ENCODE measurements around the gene MAL. TPM values are rescaled to one million over a fixed set of nuclear protein-coding genes. Genes with fewer than 3 reads are reported as not detected.

Gene MAL
- total RNA-seq, 1 donor: not detected

DNA sequence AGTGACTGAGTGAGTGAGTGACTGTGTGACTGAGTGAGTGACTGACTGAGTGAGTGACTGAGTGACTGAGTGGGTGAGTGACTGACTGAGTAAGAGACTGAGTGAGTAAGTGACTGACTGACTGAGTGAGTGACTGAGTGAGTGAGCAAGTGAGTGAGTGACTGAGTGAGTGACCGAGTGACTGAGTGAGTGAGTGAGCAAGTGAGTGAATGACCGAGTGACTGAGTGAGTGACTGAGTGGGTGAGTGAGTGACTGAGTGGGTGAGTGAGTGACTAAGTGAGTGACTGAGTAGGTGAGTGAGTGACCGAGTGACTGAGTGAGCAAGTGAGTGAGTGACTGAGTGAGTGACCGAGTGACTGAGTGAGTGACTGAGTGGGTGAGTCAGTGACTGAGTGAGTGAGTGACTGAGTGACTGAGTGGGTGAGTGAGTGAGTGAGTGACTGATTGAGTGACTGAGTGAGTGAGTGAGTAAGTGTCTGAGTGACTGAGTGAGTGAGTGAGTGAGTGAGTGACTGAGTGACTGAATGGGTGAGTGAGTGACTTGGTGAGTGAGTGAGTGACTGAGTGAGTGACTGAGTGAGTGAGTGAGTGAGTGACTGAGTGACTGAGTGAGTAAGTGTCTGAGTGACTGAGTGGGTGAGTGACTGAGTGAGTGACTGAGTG, 13.3 kb downstream of the MAL start:
- Histone ChIP-seq H3K4me1 (ENCODE audit: insufficient read depth, low read length) (peaks cover 3% of the 10 kb centered on the region), H3K27ac (ENCODE audit: low read depth, low read length) (no peak overlapping the region), H3K27me3 (ENCODE audit: insufficient read depth, low read length) (peaks cover 4% of the 10 kb centered on the region), H3K36me3 (ENCODE audit: insufficient read depth, low read length) (no peaks in the 10 kb centered on the region), H3K4me3 (ENCODE audit: insufficient read depth, low read length) (no peak overlapping the region), H2AFZ (ENCODE audit: low read length) (no peak overlapping the region), H4K20me1 (ENCODE audit: insufficient read depth, low read length) (no peaks in the 10 kb centered on the region), H3K4me2 (ENCODE audit: insufficient read depth, low read length) (no peak overlapping the region), H3K79me2 (ENCODE audit: insufficient read depth, low read length) (no peaks in the 10 kb centered on the region), H3K9me3 (ENCODE audit: low read depth, low read length) (no peaks in the 10 kb centered on the region)
- no peak for DNase-seq (ENCODE audit: insufficient read length, low spot score, missing footprints)
- no peak for TF ChIP-seq CTCF (IDR thresholded peaks at IDR 0.05; ENCODE audit: extremely low read depth, low read depth, low read length)

DNA sequence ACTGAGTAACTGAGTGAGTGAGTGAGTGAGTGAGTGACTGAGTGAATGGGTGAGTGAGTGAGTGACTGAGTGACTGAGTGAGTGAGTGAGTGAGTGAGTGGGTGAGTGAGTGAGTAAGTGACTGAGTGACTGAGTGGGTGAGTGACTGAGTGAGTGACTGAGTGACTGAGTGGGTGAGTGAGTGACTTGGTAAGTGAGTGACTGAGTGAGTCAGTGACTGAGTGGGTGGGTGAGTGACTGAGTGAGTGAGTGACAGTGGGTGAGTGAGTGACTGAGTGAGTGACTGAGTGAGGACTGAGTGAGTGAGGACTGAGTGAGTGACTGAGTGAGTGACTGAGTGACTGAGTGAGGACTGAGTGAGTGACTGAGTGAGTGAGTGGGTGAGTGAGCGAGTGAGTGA, 13.9 kb downstream of the MAL start:
- DNase-seq (ENCODE audit: insufficient read length, low spot score, missing footprints): no peak
- Histone ChIP-seq H3K27ac (ENCODE audit: low read depth, low read length) (no peak overlapping the region), H3K36me3 (ENCODE audit: insufficient read depth, low read length) (no peaks in the 10 kb centered on the region), H3K4me3 (ENCODE audit: insufficient read depth, low read length) (no peak overlapping the region), H3K9me3 (ENCODE audit: low read depth, low read length) (no peaks in the 10 kb centered on the region), H3K79me2 (ENCODE audit: insufficient read depth, low read length) (no peaks in the 10 kb centered on the region), H4K20me1 (ENCODE audit: insufficient read depth, low read length) (no peaks in the 10 kb centered on the region), H3K27me3 (ENCODE audit: insufficient read depth, low read length) (peaks cover 4% of the 10 kb centered on the region), H3K4me1 (ENCODE audit: insufficient read depth, low read length) (peaks cover 3% of the 10 kb centered on the region), H2AFZ (ENCODE audit: low read length) (no peak overlapping the region), H3K4me2 (ENCODE audit: insufficient read depth, low read length) (no peak overlapping the region)
- TF ChIP-seq CTCF (IDR thresholded peaks at IDR 0.05; ENCODE audit: extremely low read depth, low read depth, low read length): no peak

DNA sequence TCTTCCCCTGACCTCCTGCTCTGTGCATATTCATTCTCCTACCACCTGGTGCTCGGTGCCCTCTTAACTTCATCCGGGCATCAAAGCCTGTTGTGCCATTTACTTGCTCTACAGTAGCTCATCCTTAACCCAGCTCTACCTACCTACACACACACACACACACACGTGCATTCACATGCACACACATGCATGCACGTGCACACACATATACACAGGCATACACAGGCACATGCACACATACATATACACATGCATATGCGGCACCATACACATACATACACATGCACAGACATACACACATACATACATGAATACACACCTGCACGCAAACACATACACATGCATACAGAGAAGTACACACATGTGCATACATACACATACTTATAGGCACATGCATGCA, 14.5 kb downstream of the MAL start:
- Histone ChIP-seq H3K4me2 (ENCODE audit: insufficient read depth, low read length) (no peak overlapping the region), H3K36me3 (ENCODE audit: insufficient read depth, low read length) (no peaks in the 10 kb centered on the region), H3K9me3 (ENCODE audit: low read depth, low read length) (no peaks in the 10 kb centered on the region), H3K4me3 (ENCODE audit: insufficient read depth, low read length) (no peak overlapping the region), H3K79me2 (ENCODE audit: insufficient read depth, low read length) (no peaks in the 10 kb centered on the region), H3K4me1 (ENCODE audit: insufficient read depth, low read length) (peaks cover 3% of the 10 kb centered on the region), H3K27me3 (ENCODE audit: insufficient read depth, low read length) (peaks cover 8% of the 10 kb centered on the region), H4K20me1 (ENCODE audit: insufficient read depth, low read length) (no peaks in the 10 kb centered on the region), H2AFZ (ENCODE audit: low read length) (no peak overlapping the region), H3K27ac (ENCODE audit: low read depth, low read length) (no peak overlapping the region)
- no peak for TF ChIP-seq CTCF (IDR thresholded peaks at IDR 0.05; ENCODE audit: extremely low read depth, low read depth, low read length)
- no peak for DNase-seq (ENCODE audit: insufficient read length, low spot score, missing footprints)

DNA sequence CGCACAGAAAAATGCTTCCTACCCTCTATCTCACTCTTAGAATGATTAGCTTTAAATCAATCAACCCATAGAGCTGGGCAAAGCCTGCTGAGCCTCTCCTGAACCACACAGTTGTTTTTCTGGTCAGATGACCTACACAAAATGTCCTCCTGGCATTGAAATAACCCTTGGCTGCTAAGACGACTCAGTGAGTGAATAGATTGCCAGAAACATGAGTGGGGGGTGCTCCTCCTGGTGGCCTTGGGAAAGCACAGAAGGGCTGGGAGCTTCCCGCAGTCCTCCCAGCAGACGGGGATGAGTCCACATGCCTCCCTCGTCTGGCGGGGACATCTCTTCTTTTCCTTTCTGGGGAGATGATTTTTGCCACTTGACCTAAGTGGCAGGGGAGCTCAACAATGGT, 14.9 kb downstream of the MAL start:
- Histone ChIP-seq H3K36me3 (ENCODE audit: insufficient read depth, low read length) (no peaks in the 10 kb centered on the region), H2AFZ (ENCODE audit: low read length) (no peak overlapping the region), H3K27me3 (ENCODE audit: insufficient read depth, low read length) (peaks cover 8% of the 10 kb centered on the region), H3K9me3 (ENCODE audit: low read depth, low read length) (no peaks in the 10 kb centered on the region), H3K4me1 (ENCODE audit: insufficient read depth, low read length) (peaks cover 3% of the 10 kb centered on the region), H3K4me3 (ENCODE audit: insufficient read depth, low read length) (no peak overlapping the region), H4K20me1 (ENCODE audit: insufficient read depth, low read length) (no peaks in the 10 kb centered on the region), H3K27ac (ENCODE audit: low read depth, low read length) (no peak overlapping the region), H3K4me2 (ENCODE audit: insufficient read depth, low read length) (no peak overlapping the region), H3K79me2 (ENCODE audit: insufficient read depth, low read length) (no peaks in the 10 kb centered on the region)
- DNase-seq (ENCODE audit: insufficient read length, low spot score, missing footprints): no peak
- TF ChIP-seq CTCF (IDR thresholded peaks at IDR 0.05; ENCODE audit: extremely low read depth, low read depth, low read length): no peak
